H1 (cell line): ENCODE data around the gene ABCA2. TPM values are rescaled to one million over a fixed set of nuclear protein-coding genes. Genes with fewer than 3 reads are reported as not detected.
A peak's percentile ranks its signal among the peaks of the same experiment; 100 is the strongest.

Source experiments
- CTCF ChIA-PET: fragments of 300-600 bp; sonication (Branson Sonifier 250); formaldehyde crosslinking; loops from one replicate; lab custom pipeline; 2021; ENCODE audit not compliant: partially characterized antibody; lab: Charles Lee
- POLR2A ChIA-PET: fragments of 300-600 bp; sonication (Branson Sonifier 250); formaldehyde crosslinking; loops from one replicate; lab custom pipeline; 2021; ENCODE audit warnings: inconsistent platforms; ENCODE audit not compliant: partially characterized antibody; lab: Charles Lee
- DNase-seq, 2 experiments: peaks; one replicate each; pipeline versions ENCODE4 v3.0.0 to v3.0.0-alpha.2; 2010 to 2022; ENCODE audit warnings: low spot score in 2 of 2, low read depth in 1 of 2, mixed read lengths in 1 of 2
- FAIRE-seq: peaks from 2 replicates; lab custom pipeline; 2011; peaks lifted over from hg19 to GRCh38; lab: Jason Lieb, UNC
- H2AFZ ChIP-seq: 2 replicates; pipeline ENCODE4 v1.8.1; 2012; ENCODE audit warnings: low read length, inconsistent platforms
- H2AK5ac ChIP-seq: 2 replicates; pipeline ENCODE4 v1.6.1; 2013; ENCODE audit warnings: low read depth, low read length
- H2BK120ac ChIP-seq: replicated peaks from 2 replicates; pipeline ENCODE3; 2013; ENCODE audit warnings: low read depth, low read length, inconsistent platforms
- H2BK12ac ChIP-seq: 2 replicates; pipeline ENCODE4 v1.6.1; 2013; ENCODE audit warnings: low read depth, low read length
- H2BK15ac ChIP-seq: 2 replicates; pipeline ENCODE4 v1.6.1; 2013; ENCODE audit warnings: low read length
- H2BK20ac ChIP-seq: 2 replicates; pipeline ENCODE4 v1.6.1; 2013; ENCODE audit warnings: low read length
- H2BK5ac ChIP-seq: 2 replicates; pipeline ENCODE4 v1.6.1; 2013; ENCODE audit warnings: low read depth, low read length
- H3K14ac ChIP-seq: 2 replicates; pipeline ENCODE4 v1.6.1; 2013; ENCODE audit warnings: inconsistent platforms; ENCODE audit not compliant: insufficient read length
- H3K18ac ChIP-seq: 2 replicates; pipeline ENCODE4 v1.6.1; 2013; ENCODE audit warnings: low read length; ENCODE audit errors: extremely low read depth
- H3K23ac ChIP-seq: 2 replicates; pipeline ENCODE4 v1.6.1; 2013; ENCODE audit warnings: inconsistent platforms; ENCODE audit not compliant: insufficient read length
- H3K23me2 ChIP-seq: 2 replicates; pipeline ENCODE4 v1.6.1; 2013; ENCODE audit warnings: low read depth, low read length
- H3K27ac ChIP-seq: 2 replicates; pipeline ENCODE4 v1.6.1; 2011; ENCODE audit warnings: low read depth, low read length, inconsistent platforms
- H3K27me3 ChIP-seq, 4 experiments: replicated peaks in 1 of 4; 1 replicate in 1 of 4; 2 replicates in 3 of 4; pipeline versions ENCODE4 v1.6.1 to v1.8.1; 2011 to 2013; ENCODE audit warnings: low read length in 3 of 4, mild to moderate bottlenecking in 3 of 4, inconsistent platforms in 2 of 4, mixed read lengths in 2 of 4, moderate library complexity in 1 of 4; ENCODE audit not compliant: control insufficient read depth in 3 of 4, insufficient read depth in 3 of 4; ENCODE audit errors: extremely low read depth in 1 of 4
- H3K36me3 ChIP-seq, 4 experiments: 2 replicates each; pipeline versions ENCODE4 v1.6.1 to v1.8.1; 2011 to 2013; ENCODE audit warnings: mild to moderate bottlenecking in 4 of 4, low read length in 3 of 4, moderate library complexity in 2 of 4, control low read depth in 1 of 4, inconsistent platforms in 1 of 4; ENCODE audit not compliant: insufficient read depth in 4 of 4, control insufficient read depth in 2 of 4
- H3K4ac ChIP-seq: replicated peaks from 2 replicates; pipeline ENCODE3; 2013; ENCODE audit warnings: low read length, low read depth, mixed read lengths, inconsistent platforms; ENCODE audit not compliant: insufficient read length
- H3K4me1 ChIP-seq, 4 experiments: replicated peaks in 1 of 4; 1 replicate in 1 of 4; 2 replicates in 3 of 4; pipeline versions ENCODE4 v1.6.1 to v1.8.1; 2011 to 2013; ENCODE audit warnings: low read length in 3 of 4, inconsistent platforms in 2 of 4, mixed read lengths in 1 of 4; ENCODE audit not compliant: insufficient read depth in 4 of 4, control insufficient read depth in 3 of 4
- H3K4me2 ChIP-seq, 2 experiments: 2 replicates each; pipeline versions ENCODE4 v1.6.1 to v1.8.1; 2011 to 2013; ENCODE audit warnings: low read depth in 2 of 2, low read length in 2 of 2, control low read depth in 1 of 2, inconsistent platforms in 1 of 2, mild to moderate bottlenecking in 1 of 2; ENCODE audit not compliant: insufficient read depth in 1 of 2
- H3K4me3 ChIP-seq, 4 experiments: fragments of 200-600, 300-600 bp in 1 of 4; sonication (generic), shearing (Covaris generic), sonication (Bioruptor Twin) in 1 of 4; 2 replicates each; pipeline versions ENCODE4 v1.5.1 to v1.8.1; 2011 to 2016; ENCODE audit warnings: low read length in 4 of 4, low read depth in 3 of 4, control low read depth in 2 of 4, inconsistent platforms in 2 of 4, mild to moderate bottlenecking in 2 of 4, mixed read lengths in 1 of 4, moderate library complexity in 1 of 4; ENCODE audit not compliant: insufficient read depth in 2 of 4; ENCODE audit errors: extremely low read depth in 1 of 4
- H3K56ac ChIP-seq: replicated peaks from 2 replicates; pipeline ENCODE3; 2013; ENCODE audit warnings: low read depth, mild to moderate bottlenecking, mixed read lengths, low read length, inconsistent platforms; ENCODE audit not compliant: insufficient read length
- H3K79me1 ChIP-seq: 2 replicates; pipeline ENCODE4 v1.6.1; 2013; ENCODE audit warnings: low read depth, low read length, control low read depth
- H3K79me2 ChIP-seq, 2 experiments: 2 replicates each; pipeline versions ENCODE4 v1.6.1 to v1.8.1; 2012 to 2013; ENCODE audit warnings: low read length in 2 of 2, mild to moderate bottlenecking in 2 of 2, inconsistent platforms in 1 of 2; ENCODE audit not compliant: insufficient read depth in 2 of 2, control insufficient read depth in 1 of 2
- H3K9ac ChIP-seq, 4 experiments: replicated peaks in 1 of 4; 1 replicate in 1 of 4; 2 replicates in 3 of 4; pipeline versions ENCODE4 v1.6.1 to v1.8.1; 2011 to 2013; ENCODE audit warnings: low read depth in 3 of 4, low read length in 3 of 4, control low read depth in 2 of 4, mild to moderate bottlenecking in 2 of 4, moderate library complexity in 2 of 4, inconsistent platforms in 1 of 4; ENCODE audit errors: extremely low read depth in 1 of 4
- H3K9me3 ChIP-seq, 2 experiments: 2 replicates each; pipeline versions ENCODE4 v1.6.1 to v1.8.1; 2012 to 2013; ENCODE audit warnings: mild to moderate bottlenecking in 2 of 2, moderate library complexity in 2 of 2, control low read depth in 1 of 2, inconsistent platforms in 1 of 2, low read depth in 1 of 2, low read length in 1 of 2, mixed read lengths in 1 of 2; ENCODE audit not compliant: insufficient read depth in 2 of 2
- H4K20me1 ChIP-seq, 2 experiments: replicated peaks in 1 of 2; 2 replicates each; pipeline versions ENCODE3 to v1.8.1; 2011 to 2013; ENCODE audit warnings: inconsistent platforms in 2 of 2, low read length in 2 of 2, mild to moderate bottlenecking in 1 of 2; ENCODE audit not compliant: insufficient read depth in 2 of 2, control insufficient read depth in 1 of 2
- H4K5ac ChIP-seq: 2 replicates; pipeline ENCODE4 v1.6.1; 2013; ENCODE audit warnings: low read length, low read depth, mixed read lengths, inconsistent platforms; ENCODE audit not compliant: insufficient read length
- H4K8ac ChIP-seq: 2 replicates; pipeline ENCODE4 v1.8.0; 2013; ENCODE audit warnings: mild to moderate bottlenecking, moderate library complexity, low read length, inconsistent platforms; ENCODE audit not compliant: insufficient read depth; ENCODE audit errors: extremely low read depth
- H4K91ac ChIP-seq: replicated peaks from 2 replicates; pipeline ENCODE3; 2013; ENCODE audit warnings: low read length, mixed read lengths, inconsistent platforms; ENCODE audit not compliant: insufficient read length
- ASH2L ChIP-seq: fragments of 200-600, 300-600 bp; sonication (generic); IDR thresholded peaks from one replicate; pipeline ENCODE4 v1.7.1; 2017; ENCODE audit warnings: low read length
- ATF3 ChIP-seq: IDR thresholded peaks from 2 replicates; pipeline ENCODE4 v1.6.1; 2011; ENCODE audit warnings: low read depth, mild to moderate bottlenecking, low read length; ENCODE audit not compliant: insufficient read depth
- CREB1 ChIP-seq: IDR thresholded peaks from 2 replicates; pipeline ENCODE4 v1.6.1; 2012; ENCODE audit warnings: inconsistent platforms
- CTBP2 ChIP-seq: IDR thresholded peaks from 2 replicates; pipeline ENCODE4 v1.7.0; 2011; ENCODE audit warnings: borderline replicate concordance, mild to moderate bottlenecking, moderate library complexity, mixed read lengths, low read length; ENCODE audit not compliant: insufficient read depth, insufficient read length
- EGR1 ChIP-seq: IDR thresholded peaks from 2 replicates; pipeline ENCODE4 v1.6.1; 2011; ENCODE audit warnings: low read depth, low read length, borderline replicate concordance
- HDAC6 ChIP-seq: IDR thresholded peaks from one replicate; pipeline ENCODE4 v1.7.1; 2012; ENCODE audit warnings: low read depth, mild to moderate bottlenecking, inconsistent platforms, low read length, moderate library complexity
- KDM1A ChIP-seq: fragments of 200-600, 300-600 bp; sonication (generic); IDR thresholded peaks from 2 replicates; pipeline ENCODE4 v1.7.1; 2016; ENCODE audit warnings: mild to moderate bottlenecking, low read length, borderline replicate concordance
- KDM4A ChIP-seq: IDR thresholded peaks from one replicate; pipeline ENCODE4 v1.7.1; 2012; ENCODE audit warnings: low read depth, mild to moderate bottlenecking, moderate library complexity, low read length, inconsistent platforms; ENCODE audit not compliant: severe bottlenecking
- POLR2AphosphoS5 ChIP-seq: IDR thresholded peaks from 2 replicates; pipeline ENCODE4 v1.6.1; 2011; ENCODE audit warnings: low read depth, low read length
- RFX5 ChIP-seq: IDR thresholded peaks from 2 replicates; pipeline ENCODE4 v1.6.1; 2011; ENCODE audit warnings: low read depth, low read length, improper control_type of control experiment, borderline replicate concordance
- SIRT6 ChIP-seq: IDR thresholded peaks from one replicate; pipeline ENCODE4 v1.7.1; 2012; ENCODE audit warnings: low read length, inconsistent platforms
- SP1 ChIP-seq: IDR thresholded peaks from 2 replicates; pipeline ENCODE4 v1.6.1; 2011; ENCODE audit warnings: low read depth, low read length
- TAF1 ChIP-seq: IDR thresholded peaks from 2 replicates; pipeline ENCODE4 v1.6.1; 2011; ENCODE audit warnings: mild to moderate bottlenecking, low read depth, low read length
- TBP ChIP-seq: IDR thresholded peaks from 2 replicates; pipeline ENCODE4 v1.6.1; 2011; ENCODE audit warnings: low read depth, low read length, improper control_type of control experiment
- WGBS, 2 experiments: shearing (Covaris generic) in 1 of 2; methylation state at CpG; one replicate each; pipeline versions ENCODE4 v1.1.6 to v1.1.7; 2013 to 2015; ENCODE audit warnings: low lambda C conversion rate in 2 of 2, mixed read lengths in 2 of 2, inconsistent platforms in 1 of 2, low coverage in 1 of 2, missing lambda C conversion rate in 1 of 2; ENCODE audit not compliant: insufficient replicate concordance in 2 of 2, insufficient coverage in 1 of 2, insufficient read length in 1 of 2; ENCODE audit errors: extremely low coverage in 1 of 2, missing lambda C conversion rate in 1 of 2; 5-methylcytosine and 5-hydroxymethylcytosine counted together
- polyA plus RNA-seq, 7 experiments: library from polyadenylated mRNA; depleted of rRNA in 3 of 7; stranded (reverse) in 5 of 7; unstranded in 2 of 7; fragments of >200 nt in 5 of 7; fragments of 200-250 nt in 2 of 7; gene quantifications; 1 replicate in 5 of 7; 2 replicates in 1 of 7; 4 replicates in 1 of 7; pipeline versions ENCODE4 v1.2.1 to v1.2.3, GENCODE V29; 2011 to 2013; ENCODE audit warnings: missing spikeins in 2 of 7, mixed read lengths in 2 of 7
- total RNA-seq: library from RNA; stranded (reverse); fragmentation: NEBNext Ultra II Directional; extraction: Animal tissue kit (Norgen Biotek cat#: 25700); gene quantifications from 2 replicates; pipeline ENCODE4 v1.2.1, GENCODE V29; 2021

Gene ABCA2
- total and polyA plus RNA-seq, 2 of the 8 experiments (the other 6 are each of a cell fraction or from before 2014, with no cell fraction given): 12.5 to 14.3 TPM

GRCh38 chr9:136983656-136984314 lies 44.3 kb downstream of the ABCA2 start:
- peaks cover 0 to 6% (median 4%) of the 10 kb centered on the region in 4 experiments; a peak in 4 of 7 replicates for H3K4me1 ChIP-seq
- TF ChIP-seq KDM4A (no peak), HDAC6 (no peak), CREB1 (no peak), SP1 (no peak), ATF3 (no peak), EGR1 (no peak), RFX5 (no peak), TAF1 (no peak), TBP (no peak), ASH2L (no peak), SIRT6 (no peak), CTBP2 (no peak), KDM1A (no peak), POLR2AphosphoS5 (no peak)
- no peak overlapping the region for H2AFZ ChIP-seq
- FAIRE-seq: no peak
- H3K9me3 ChIP-seq: no peaks in the 10 kb centered on the region
- H2BK20ac ChIP-seq: no peak overlapping the region
- 0 out of 2 replicates have a peak overlapping the region, but pooled peaks have one; percentile 20 for H2BK15ac ChIP-seq
- no peak overlapping the region for H3K4me2 ChIP-seq
- CTCF ChIA-PET: no interaction called here
- H3K4me3 ChIP-seq: no peak overlapping the region
- H3K4ac ChIP-seq: no peak overlapping the region
- H4K8ac ChIP-seq: no peak overlapping the region
- H3K14ac ChIP-seq: no peak overlapping the region
- peaks cover 0 to 1% of the 10 kb centered on the region in 2 experiments for H4K20me1 ChIP-seq
- peak overlapping the region in 1 of 4 experiments; percentile 19; a peak in 1 of 7 replicates for H3K9ac ChIP-seq
- peaks cover 13 to 38% (median 35%) of the 10 kb centered on the region in 4 experiments for H3K27me3 ChIP-seq
- no peak overlapping the region for H3K56ac ChIP-seq
- H3K36me3 ChIP-seq: no peaks in the 10 kb centered on the region
- H3K23me2 ChIP-seq: peaks cover 13% of the 10 kb centered on the region; the same call in 1 of the 2 replicates
- H3K23ac ChIP-seq: no peak overlapping the region
- H2BK12ac ChIP-seq: peak overlapping the region; percentile 12; the same call in 1 of the 2 replicates
- peak overlapping the region; percentile 53; the same call in 1 of the 2 replicates for H2AK5ac ChIP-seq
- no peak for DNase-seq
- no peak overlapping the region for H3K18ac ChIP-seq
- no peaks in the 10 kb centered on the region for H3K79me1 ChIP-seq
- no peak overlapping the region for H3K27ac ChIP-seq
- H4K5ac ChIP-seq: no peak overlapping the region
- 84% methylated on average over 11 of the region's 11 CpGs; no CpG with 5 or more reads in 1 of the 2 experiments for WGBS, 2 experiments
- H2BK5ac ChIP-seq: no peak overlapping the region
- POLR2A ChIA-PET: no interaction called here
- no peaks in the 10 kb centered on the region for H3K79me2 ChIP-seq
- H4K91ac ChIP-seq: peak overlapping the region; percentile 85
- no peak overlapping the region for H2BK120ac ChIP-seq
